Neutrophil (primary cell): Measurements from ENCODE around the gene TLE1.

Experiments
- H3K27ac ChIP-seq: fragments of 200-600 bp; sonication (generic); 2 replicates; pipeline ENCODE4 v1.5.1; 2016; ENCODE audit warnings: mild to moderate bottlenecking, moderate library complexity
- H3K27me3 ChIP-seq: fragments of 200-600 bp; sonication (generic); 2 replicates; pipeline ENCODE4 v1.6.0; 2016; ENCODE audit warnings: mild to moderate bottlenecking
- H3K36me3 ChIP-seq: fragments of 200-600 bp; sonication (generic); 2 replicates; pipeline ENCODE4 v1.5.1; 2017
- H3K4me1 ChIP-seq, 2 experiments: fragments of 200-600 bp in 1 of 2; sonication (generic) in 1 of 2; 1 replicate in 1 of 2; 2 replicates in 1 of 2; pipeline versions ENCODE4 v1.5.1 to v1.6.1; 2013 to 2016; ENCODE audit warnings: low read depth in 1 of 2, low read length in 1 of 2, mild to moderate bottlenecking in 1 of 2, moderate library complexity in 1 of 2; ENCODE audit not compliant: control insufficient read depth in 1 of 2, insufficient read depth in 1 of 2
- H3K4me3 ChIP-seq, 2 experiments: fragments of 200-600 bp in 1 of 2; sonication (generic) in 1 of 2; 1 replicate in 1 of 2; 2 replicates in 1 of 2; pipeline ENCODE4 v1.5.1; 2013 to 2016; ENCODE audit warnings: low read depth in 1 of 2, low read length in 1 of 2, mild to moderate bottlenecking in 1 of 2, moderate library complexity in 1 of 2
- H3K9me3 ChIP-seq: fragments of 200-600 bp; sonication (generic); 2 replicates; pipeline ENCODE4 v1.5.1; 2016
- TF ChIP-seq, protein P1 (sequence below): fragments of 200-600 bp; sonication (generic); IDR thresholded peaks from 2 replicates; pipeline ENCODE4 v1.5.1; 2016; ENCODE audit warnings: antibody characterized with exemption

Gene TLE1

DNA sequence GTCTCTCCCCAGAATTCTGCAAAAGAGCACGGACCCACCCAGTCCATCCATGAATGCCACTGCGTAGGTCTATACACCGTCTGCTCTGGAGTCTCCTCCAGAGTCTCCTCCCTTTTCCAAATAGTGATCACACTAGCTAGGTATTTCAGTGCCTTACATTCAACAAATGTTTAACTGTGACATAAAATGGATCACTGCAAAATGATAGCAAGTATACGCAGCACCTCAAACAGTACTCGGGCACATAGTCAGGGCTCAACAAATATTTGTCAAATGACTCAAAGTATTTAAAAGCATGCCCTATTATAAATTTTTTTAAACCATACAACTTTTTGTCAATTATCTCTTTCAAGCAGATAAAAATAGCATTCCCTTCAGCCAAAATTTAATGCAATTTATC, 60.5 kb downstream of the TLE1 start:
- H3K9me3 ChIP-seq, result no peaks in the 10 kb centered on the region
- H3K4me3 ChIP-seq, result no peak overlapping the region
- no peaks in the 10 kb centered on the region for H3K27me3 ChIP-seq
- no peak overlapping the region for H3K27ac ChIP-seq
- no peaks in the 10 kb centered on the region for H3K36me3 ChIP-seq
- peaks cover 0 to 1% of the 10 kb centered on the region in 2 experiments for H3K4me1 ChIP-seq
- TF ChIP-seq, protein P1, sequence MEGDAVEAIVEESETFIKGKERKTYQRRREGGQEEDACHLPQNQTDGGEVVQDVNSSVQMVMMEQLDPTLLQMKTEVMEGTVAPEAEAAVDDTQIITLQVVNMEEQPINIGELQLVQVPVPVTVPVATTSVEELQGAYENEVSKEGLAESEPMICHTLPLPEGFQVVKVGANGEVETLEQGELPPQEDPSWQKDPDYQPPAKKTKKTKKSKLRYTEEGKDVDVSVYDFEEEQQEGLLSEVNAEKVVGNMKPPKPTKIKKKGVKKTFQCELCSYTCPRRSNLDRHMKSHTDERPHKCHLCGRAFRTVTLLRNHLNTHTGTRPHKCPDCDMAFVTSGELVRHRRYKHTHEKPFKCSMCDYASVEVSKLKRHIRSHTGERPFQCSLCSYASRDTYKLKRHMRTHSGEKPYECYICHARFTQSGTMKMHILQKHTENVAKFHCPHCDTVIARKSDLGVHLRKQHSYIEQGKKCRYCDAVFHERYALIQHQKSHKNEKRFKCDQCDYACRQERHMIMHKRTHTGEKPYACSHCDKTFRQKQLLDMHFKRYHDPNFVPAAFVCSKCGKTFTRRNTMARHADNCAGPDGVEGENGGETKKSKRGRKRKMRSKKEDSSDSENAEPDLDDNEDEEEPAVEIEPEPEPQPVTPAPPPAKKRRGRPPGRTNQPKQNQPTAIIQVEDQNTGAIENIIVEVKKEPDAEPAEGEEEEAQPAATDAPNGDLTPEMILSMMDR, result no peak

DNA sequence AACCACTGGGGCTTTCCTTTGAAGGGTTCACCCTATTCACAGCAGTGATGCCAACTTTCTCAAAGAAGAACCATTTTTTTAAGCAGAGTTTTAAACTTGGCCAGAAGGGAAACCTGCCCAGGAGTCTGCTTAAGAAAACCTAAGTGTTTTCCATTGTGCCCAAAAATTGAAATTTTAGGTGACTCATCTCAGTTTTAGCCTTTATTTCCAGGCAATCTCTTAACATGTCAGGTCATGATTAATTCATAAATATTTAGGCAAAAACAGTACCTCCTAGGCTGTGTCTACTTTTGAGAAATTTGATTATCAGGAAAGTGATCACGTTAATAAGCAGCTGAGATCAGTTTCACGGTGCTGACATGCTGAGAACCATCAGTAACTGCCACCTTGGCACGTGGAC, 61.9 kb downstream of the TLE1 start:
- no peaks in the 10 kb centered on the region for H3K27me3 ChIP-seq
- no peaks in the 10 kb centered on the region for H3K36me3 ChIP-seq
- H3K27ac ChIP-seq, result no peak overlapping the region
- TF ChIP-seq, protein P1, result no peak
- no peaks in the 10 kb centered on the region for H3K4me1 ChIP-seq
- H3K9me3 ChIP-seq, result no peaks in the 10 kb centered on the region
- H3K4me3 ChIP-seq, result no peak overlapping the region

DNA sequence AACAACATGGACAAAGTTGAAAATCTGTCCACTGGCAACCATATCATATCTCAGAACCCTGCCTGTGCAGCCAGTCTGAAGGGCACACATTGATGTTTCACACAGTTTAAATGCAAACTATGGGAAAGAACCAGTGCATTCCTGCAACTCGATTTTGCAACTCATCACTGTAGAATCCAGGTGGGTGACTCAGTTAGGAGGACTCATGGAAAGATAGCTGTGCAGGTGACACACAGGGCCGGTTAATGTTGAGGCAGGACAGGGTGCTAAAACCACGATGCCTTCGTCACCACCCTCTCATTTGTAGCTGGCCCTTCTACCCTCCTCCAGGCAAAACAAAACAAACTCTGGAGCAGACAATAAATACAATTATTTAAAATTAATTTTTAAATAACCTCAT, 62.8 kb downstream of the TLE1 start:
- H3K27ac ChIP-seq, result no peak overlapping the region
- no peaks in the 10 kb centered on the region for H3K4me1 ChIP-seq
- no peaks in the 10 kb centered on the region for H3K36me3 ChIP-seq
- TF ChIP-seq, protein P1, result no peak
- no peaks in the 10 kb centered on the region for H3K9me3 ChIP-seq
- no peaks in the 10 kb centered on the region for H3K27me3 ChIP-seq
- no peak overlapping the region for H3K4me3 ChIP-seq

DNA sequence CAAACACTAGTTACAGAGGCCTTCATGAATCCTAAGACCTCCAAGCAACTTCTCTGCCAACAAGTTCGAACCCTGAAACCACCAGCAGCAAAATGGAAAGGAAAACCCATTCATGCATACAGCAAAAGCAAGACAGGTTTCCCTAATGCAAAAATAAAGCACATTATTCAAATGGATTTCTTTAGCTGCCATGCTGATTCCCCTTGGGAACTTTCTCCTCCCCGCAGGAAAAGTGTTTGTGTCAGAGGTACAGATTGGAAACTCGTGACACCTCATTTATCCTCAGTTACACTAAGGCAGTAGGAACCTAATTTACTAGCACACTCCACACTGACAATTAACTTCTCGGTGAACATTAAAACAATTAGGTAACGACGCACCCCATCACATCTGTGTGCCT, 63.4 kb downstream of the TLE1 start:
- Histone ChIP-seq H3K4me1 (no peaks in the 10 kb centered on the region), H3K4me3 (no peak overlapping the region), H3K27me3 (no peaks in the 10 kb centered on the region), H3K27ac (no peak overlapping the region), H3K36me3 (no peaks in the 10 kb centered on the region), H3K9me3 (no peaks in the 10 kb centered on the region)
- TF ChIP-seq, protein P1, result no peak

DNA sequence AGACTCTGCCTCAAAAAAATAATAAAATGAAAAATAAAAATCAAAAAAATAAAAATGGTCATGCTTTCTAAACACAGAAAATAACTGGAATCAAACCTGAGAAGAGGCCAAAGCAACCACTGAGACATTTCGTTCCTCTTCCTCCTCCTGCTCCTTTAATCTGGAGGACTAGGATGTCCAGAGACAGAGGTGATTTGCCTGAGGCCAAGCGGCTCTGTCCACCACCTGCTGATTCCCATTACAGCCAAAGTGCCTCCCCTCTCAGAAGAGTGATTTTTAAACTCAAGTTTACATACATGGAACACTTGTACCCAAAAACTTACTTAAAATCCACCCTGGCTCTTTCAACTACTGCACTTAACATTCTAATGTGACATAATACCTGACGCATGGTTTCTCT, 65.6 kb downstream of the TLE1 start:
- no peak overlapping the region for H3K27ac ChIP-seq
- H3K36me3 ChIP-seq, result no peaks in the 10 kb centered on the region
- TF ChIP-seq, protein P1, result no peak
- H3K4me3 ChIP-seq, result no peak overlapping the region
- H3K9me3 ChIP-seq, result no peaks in the 10 kb centered on the region
- H3K4me1 ChIP-seq, result no peaks in the 10 kb centered on the region
- H3K27me3 ChIP-seq, result no peaks in the 10 kb centered on the region
